Vagina (tissue), 2 donors: ENCODE results near the gene TAMALIN.

Experiments used
- POLR2A ChIP-seq, 2 donors: fragments of 450-650 bp; IDR thresholded peaks; one replicate each; pipeline ENCODE4 v1.6.1; 2017; ENCODE audit warnings: antibody characterized with exemption in 2 of 2, mild to moderate bottlenecking in 2 of 2, moderate library complexity in 2 of 2
- POLR2AphosphoS5 ChIP-seq, 2 donors: sonication (generic); formaldehyde crosslinking; IDR thresholded peaks; one replicate each; pipeline ENCODE4 v1.9.0; 2017; ENCODE audit warnings: antibody characterized with exemption in 2 of 2, mild to moderate bottlenecking in 2 of 2, low read depth in 1 of 2; ENCODE audit not compliant: insufficient read depth in 1 of 2
- TF ChIP-seq, protein P1 (sequence below), 3 experiments: fragments of 450-650 bp in 2 of 3; fragments of 200-600 bp in 1 of 3; sonication (generic) in 1 of 3; IDR thresholded peaks; one replicate each; pipeline ENCODE4 v1.5.1; 2017 to 2019; ENCODE audit warnings: antibody characterized with exemption in 3 of 3, mild to moderate bottlenecking in 2 of 3, moderate library complexity in 2 of 3

DNA sequence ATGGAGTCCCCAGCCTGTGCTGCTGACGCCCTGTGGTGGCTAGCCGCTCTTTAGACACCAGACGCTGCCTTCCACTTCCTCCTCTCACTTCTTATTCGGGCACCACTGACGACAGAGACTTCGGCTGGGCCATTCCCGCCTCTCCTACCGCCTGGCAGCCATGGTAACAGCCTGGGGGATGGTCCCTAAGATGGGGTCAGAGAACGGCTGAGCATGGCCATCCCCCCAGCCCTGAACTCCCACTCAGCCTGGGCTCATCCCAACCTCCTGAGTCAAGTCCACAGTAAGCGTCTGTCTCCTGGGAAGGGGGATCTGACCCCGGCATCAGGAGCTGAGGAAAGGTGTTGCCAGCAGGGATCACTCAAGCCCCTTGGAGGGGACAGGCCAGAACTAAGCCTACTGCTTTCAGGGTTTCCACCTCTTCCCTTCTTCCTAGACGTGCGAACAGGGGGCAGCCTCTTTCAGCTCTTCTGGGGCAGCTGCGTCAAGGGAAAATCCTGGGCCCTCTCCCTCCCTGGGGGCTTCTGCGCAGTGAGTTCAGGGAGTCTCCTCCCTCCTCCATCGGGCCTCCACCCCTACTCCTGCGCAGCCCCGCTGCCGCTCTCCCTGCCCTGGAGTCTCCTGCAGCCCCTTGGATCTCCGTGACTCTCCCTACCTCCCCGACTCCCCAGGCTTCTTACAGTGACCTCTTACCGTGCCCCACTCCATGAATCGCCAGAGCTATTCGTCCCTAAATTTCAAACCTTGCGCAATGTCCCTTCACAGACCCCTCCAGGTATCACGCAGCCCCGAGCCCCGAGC, 643 bp upstream of the TAMALIN start:
- TF ChIP-seq, protein P1, sequence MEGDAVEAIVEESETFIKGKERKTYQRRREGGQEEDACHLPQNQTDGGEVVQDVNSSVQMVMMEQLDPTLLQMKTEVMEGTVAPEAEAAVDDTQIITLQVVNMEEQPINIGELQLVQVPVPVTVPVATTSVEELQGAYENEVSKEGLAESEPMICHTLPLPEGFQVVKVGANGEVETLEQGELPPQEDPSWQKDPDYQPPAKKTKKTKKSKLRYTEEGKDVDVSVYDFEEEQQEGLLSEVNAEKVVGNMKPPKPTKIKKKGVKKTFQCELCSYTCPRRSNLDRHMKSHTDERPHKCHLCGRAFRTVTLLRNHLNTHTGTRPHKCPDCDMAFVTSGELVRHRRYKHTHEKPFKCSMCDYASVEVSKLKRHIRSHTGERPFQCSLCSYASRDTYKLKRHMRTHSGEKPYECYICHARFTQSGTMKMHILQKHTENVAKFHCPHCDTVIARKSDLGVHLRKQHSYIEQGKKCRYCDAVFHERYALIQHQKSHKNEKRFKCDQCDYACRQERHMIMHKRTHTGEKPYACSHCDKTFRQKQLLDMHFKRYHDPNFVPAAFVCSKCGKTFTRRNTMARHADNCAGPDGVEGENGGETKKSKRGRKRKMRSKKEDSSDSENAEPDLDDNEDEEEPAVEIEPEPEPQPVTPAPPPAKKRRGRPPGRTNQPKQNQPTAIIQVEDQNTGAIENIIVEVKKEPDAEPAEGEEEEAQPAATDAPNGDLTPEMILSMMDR (IDR thresholded peaks at IDR 0.05), result no peak
- TF ChIP-seq POLR2A (IDR thresholded peaks at IDR 0.05), result no peak
- peak in 1 of 2 donors; percentile 20 for TF ChIP-seq POLR2AphosphoS5 (IDR thresholded peaks at IDR 0.05; ENCODE audit: insufficient read depth in 1 of 2, low read depth in 1 of 2)
